Subcutaneous adipose tissue (tissue), 4 donors: Measurements from ENCODE around the gene DGKQ. TPM values are rescaled to one million over a fixed set of nuclear protein-coding genes. Genes with fewer than 3 reads are reported as not detected.

Experiments used
- CTCF ChIP-seq: fragments of 450-650 bp; IDR thresholded peaks from one replicate; pipeline ENCODE4 v1.5.1; 2016; ENCODE audit warnings: low read depth, mild to moderate bottlenecking, control low read depth, antibody characterized with exemption, moderate library complexity
- total RNA-seq, 4 donors: library from RNA; depleted of rRNA; stranded (reverse); fragments of >200 nt; gene quantifications; one replicate each; pipeline ENCODE4 v1.1.0, GENCODE V29; 2016

The DGKQ gene
- total RNA-seq, 4 donors from 2014 or later, result 2.9 to 12.2 (median 5.5) TPM

- no peak for TF ChIP-seq CTCF
These were observed 61.4 kb downstream of the DGKQ start for GRCh38 chr4:911871-912490.

DNA sequence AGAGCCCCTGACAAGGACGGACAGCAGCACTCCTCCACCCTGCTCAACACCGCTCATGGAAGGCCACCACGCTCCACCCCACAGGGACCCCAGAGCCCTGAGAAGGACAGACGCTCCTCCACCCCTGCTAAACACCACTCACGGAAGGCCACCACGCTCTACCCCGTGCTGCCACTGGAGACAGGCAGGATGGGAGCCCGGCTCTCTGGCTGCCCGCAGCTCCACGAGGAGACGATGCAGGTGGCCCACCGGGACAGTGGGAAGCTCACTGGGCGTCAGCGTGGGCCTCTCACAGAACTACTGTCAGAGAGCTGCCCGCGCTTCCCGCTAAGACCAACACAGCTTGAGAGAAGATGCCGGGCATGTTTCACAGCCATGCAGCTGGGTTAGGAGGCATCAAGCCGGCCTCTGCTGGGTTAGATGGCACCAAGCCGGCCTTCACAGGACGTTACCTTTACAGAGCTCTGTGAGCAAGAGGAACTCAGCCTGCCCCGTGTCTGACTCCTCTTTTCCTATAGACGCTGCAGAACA lies 62.1 kb downstream of the DGKQ start:
- no peak for TF ChIP-seq CTCF

DNA sequence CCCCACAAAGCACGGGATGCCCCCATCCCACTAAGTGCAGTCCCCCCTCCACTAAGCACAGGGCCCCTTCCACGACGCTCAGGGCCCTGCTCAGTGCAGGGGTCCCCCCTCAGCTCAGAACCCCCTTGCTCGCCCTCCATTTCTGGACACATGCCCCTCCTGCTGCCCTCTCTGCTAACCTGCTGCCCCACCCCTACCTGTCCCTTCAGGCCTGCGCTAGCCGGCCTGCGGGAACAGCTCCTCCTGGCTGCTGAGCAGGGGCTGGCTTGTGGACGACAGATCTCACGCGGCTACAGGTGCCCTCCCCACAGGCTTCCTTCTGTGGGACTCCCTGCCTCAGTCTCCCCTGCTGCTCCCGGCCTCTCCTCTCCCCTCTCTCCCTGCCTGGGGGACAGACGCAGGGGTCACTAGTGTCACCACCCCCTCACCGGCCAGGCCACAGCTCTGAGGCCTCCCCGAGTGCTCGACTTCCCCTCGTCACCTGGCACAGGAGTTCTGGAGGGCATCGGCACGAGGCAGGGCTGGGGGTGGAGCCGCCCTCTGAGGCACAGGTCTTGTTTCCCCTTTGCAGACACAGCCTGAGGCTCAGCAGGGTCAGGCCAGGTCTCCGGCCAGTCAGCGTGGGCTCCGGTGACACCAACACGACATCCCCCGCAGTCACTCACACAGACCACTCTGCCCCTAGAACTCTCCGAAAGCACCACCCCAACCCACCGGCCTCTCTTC lies 62.8 kb downstream of the DGKQ start:
- no peak for TF ChIP-seq CTCF

DNA sequence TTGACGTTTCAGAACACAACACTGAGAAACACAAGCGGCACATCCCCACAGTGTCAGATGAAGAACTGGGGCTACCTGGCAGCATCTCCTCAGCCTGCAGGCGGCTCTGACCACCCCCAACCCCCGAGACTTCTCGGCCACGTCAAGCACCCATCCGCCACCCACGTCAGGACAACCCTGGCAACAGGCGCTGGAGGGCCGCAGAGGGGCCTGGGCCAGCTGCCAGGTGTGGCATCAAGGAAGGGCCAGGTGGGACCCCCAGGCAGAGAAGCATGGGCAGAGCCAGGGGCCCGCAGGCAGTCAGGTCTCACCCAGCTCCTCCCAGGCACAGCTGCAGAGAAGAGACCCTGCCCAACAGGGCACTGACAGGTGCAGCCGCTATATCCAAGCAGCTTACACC lies 63.5 kb downstream of the DGKQ start:
- TF ChIP-seq CTCF, result no peak

DNA sequence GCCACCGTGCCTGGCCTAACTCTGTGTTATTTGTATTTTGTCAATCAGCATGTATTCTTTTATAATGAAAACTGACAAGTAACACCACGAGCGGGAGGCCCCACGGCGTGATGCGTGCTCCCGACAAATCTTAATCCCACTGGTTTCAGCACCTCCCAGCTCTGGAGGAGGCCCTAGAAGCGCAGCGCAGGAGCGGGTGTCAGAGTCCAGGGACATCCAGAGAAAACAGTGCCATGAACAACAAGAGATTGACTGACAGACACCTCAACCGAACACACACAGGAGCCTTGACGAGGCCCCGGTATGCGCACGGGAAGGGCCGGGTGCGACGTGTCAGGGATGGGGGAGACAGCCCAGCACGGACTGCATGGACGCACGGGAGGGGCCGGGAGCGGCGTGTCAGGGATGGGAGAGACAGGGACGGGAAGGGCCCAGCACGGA lies 64.2 kb downstream of the DGKQ start:
- TF ChIP-seq CTCF, result no peak

Other genes starting within 250 kb of the DGKQ start
- gene CPLX1, start 147.4 kb downstream of the DGKQ start, total RNA-seq, result 1 to 10 TPM in 1 of 4 donors, under 1 TPM in 3; 0.34 to 3.8 (median 0.74) TPM
- 100 to 1,000 TPM in 1 of 4 donors, 10 to 100 TPM in 3; 37.3 to 124 (median 58.7) TPM for gene GAK, start 41.3 kb downstream of the DGKQ start, total RNA-seq
- gene TMEM175, start 41.1 kb downstream of the DGKQ start, total RNA-seq, result 10 to 100 TPM; 18.5 to 38.1 (median 21.4) TPM
- gene IDUA, start 13.5 kb upstream of the DGKQ start, total RNA-seq, result 10 to 100 TPM in 2 of 4 donors, 1 to 10 TPM in 2; 6.7 to 25.8 (median 13.3) TPM
- under 1 TPM in 2 of 4 donors, not detected in 2; 0.44 to 0.57 TPM for gene SLC26A1, start 19.8 kb upstream of the DGKQ start, total RNA-seq
- 100 to 1,000 TPM in 1 of 4 donors, 10 to 100 TPM in 3; 12.6 to 113 (median 22.7) TPM for gene FGFRL1, start 38.1 kb upstream of the DGKQ start, total RNA-seq
- gene RNF212, start 140.0 kb upstream of the DGKQ start, total RNA-seq, result 10 to 100 TPM in 1 of 4 donors, 1 to 10 TPM in 3; 3.7 to 16.1 (median 7.3) TPM
- 10 to 100 TPM; 14.3 to 67.2 (median 46.4) TPM for gene SPON2, start 199.0 kb upstream of the DGKQ start, total RNA-seq